PC-3 (cell line): Measurements from ENCODE around the gene OR52B6.

Experiments
- EZH2 ChIP-seq: fragments of 300-600 bp; sonication (generic); IDR thresholded peaks from one replicate; pipeline ENCODE4 v1.6.1; 2017; ENCODE audit warnings: antibody characterized with exemption, mild to moderate bottlenecking, low read length; ENCODE audit not compliant: unreplicated experiment
- EZH2phosphoT487 ChIP-seq: fragments of 300-600 bp; sonication (generic); IDR thresholded peaks from 2 replicates; pipeline ENCODE4 v1.6.1; 2018; ENCODE audit warnings: mild to moderate bottlenecking, antibody characterized with exemption, low read length, borderline replicate concordance
- TF ChIP-seq, protein P1 (sequence below): fragments of 300-600 bp; sonication (generic); conservative IDR thresholded peaks from 2 replicates; pipeline ENCODE4 v1.5.1; 2017; ENCODE audit warnings: antibody characterized with exemption, low read depth, mild to moderate bottlenecking, low read length

DNA sequence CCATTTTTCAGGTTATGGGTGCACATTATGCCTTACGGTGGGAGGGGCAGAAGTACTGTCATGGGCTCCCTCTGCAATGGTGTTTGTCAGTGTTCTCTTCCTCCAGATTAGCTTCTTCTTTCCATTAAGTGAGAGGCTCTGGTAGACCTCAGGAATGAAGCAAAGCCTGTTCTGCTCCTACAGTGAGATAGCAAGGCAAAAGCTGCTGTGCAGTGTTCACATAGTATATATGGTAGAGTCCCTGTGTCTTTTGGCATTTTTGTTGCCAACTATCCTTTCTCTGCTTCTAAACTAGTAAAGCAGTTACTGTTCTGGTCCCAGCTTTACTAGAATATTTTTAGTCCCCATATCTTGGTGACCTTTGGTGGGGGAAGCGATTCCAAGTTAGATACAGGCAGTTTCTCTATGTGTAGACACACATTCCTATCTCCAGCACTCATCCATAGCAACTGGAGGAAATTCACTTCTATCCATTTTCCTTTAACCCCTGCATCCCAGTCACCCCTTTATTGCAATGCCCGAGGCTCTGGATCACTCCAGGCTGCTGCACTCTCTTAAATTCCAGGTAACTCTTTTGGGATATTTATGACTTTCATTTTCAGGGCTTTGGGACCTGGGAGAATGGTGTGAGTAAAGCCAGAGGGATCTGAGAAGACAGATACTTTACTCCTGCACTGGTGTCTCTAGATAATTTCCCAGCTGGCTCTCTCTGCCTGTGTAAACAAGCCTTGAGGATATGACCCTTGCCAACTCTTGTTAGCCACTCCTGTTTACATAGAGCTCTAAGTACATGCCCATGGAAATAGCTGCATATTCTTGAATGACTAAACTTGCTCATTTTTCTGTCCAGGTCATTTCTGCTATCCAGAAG lies 40.2 kb downstream of the OR52B6 start:
- TF ChIP-seq, protein P1, sequence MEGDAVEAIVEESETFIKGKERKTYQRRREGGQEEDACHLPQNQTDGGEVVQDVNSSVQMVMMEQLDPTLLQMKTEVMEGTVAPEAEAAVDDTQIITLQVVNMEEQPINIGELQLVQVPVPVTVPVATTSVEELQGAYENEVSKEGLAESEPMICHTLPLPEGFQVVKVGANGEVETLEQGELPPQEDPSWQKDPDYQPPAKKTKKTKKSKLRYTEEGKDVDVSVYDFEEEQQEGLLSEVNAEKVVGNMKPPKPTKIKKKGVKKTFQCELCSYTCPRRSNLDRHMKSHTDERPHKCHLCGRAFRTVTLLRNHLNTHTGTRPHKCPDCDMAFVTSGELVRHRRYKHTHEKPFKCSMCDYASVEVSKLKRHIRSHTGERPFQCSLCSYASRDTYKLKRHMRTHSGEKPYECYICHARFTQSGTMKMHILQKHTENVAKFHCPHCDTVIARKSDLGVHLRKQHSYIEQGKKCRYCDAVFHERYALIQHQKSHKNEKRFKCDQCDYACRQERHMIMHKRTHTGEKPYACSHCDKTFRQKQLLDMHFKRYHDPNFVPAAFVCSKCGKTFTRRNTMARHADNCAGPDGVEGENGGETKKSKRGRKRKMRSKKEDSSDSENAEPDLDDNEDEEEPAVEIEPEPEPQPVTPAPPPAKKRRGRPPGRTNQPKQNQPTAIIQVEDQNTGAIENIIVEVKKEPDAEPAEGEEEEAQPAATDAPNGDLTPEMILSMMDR, result no peak
- no peak for TF ChIP-seq EZH2
- TF ChIP-seq EZH2phosphoT487, result no peak
